H1 (cell line): Measurements from ENCODE around the gene CCDC33. TPM values are rescaled to one million over a fixed set of nuclear protein-coding genes. Genes with fewer than 3 reads are reported as not detected.

Experiments
- CTCF ChIA-PET: fragments of 300-600 bp; sonication (Branson Sonifier 250); formaldehyde crosslinking; loops from one replicate; lab custom pipeline; 2021; ENCODE audit not compliant: partially characterized antibody; lab: Charles Lee
- POLR2A ChIA-PET: fragments of 300-600 bp; sonication (Branson Sonifier 250); formaldehyde crosslinking; loops from one replicate; lab custom pipeline; 2021; ENCODE audit warnings: inconsistent platforms; ENCODE audit not compliant: partially characterized antibody; lab: Charles Lee
- DNase-seq, 2 experiments: peaks; one replicate each; pipeline versions ENCODE4 v3.0.0 to v3.0.0-alpha.2; 2010 to 2022; ENCODE audit warnings: low spot score in 2 of 2, low read depth in 1 of 2, mixed read lengths in 1 of 2
- FAIRE-seq: peaks from 2 replicates; lab custom pipeline; 2011; peaks lifted over from hg19 to GRCh38; lab: Jason Lieb, UNC
- H2AFZ ChIP-seq: 2 replicates; pipeline ENCODE4 v1.8.1; 2012; ENCODE audit warnings: low read length, inconsistent platforms
- H2AK5ac ChIP-seq: 2 replicates; pipeline ENCODE4 v1.6.1; 2013; ENCODE audit warnings: low read depth, low read length
- H2BK120ac ChIP-seq: replicated peaks from 2 replicates; pipeline ENCODE3; 2013; ENCODE audit warnings: low read depth, low read length, inconsistent platforms
- H2BK12ac ChIP-seq: 2 replicates; pipeline ENCODE4 v1.6.1; 2013; ENCODE audit warnings: low read depth, low read length
- H2BK15ac ChIP-seq: 2 replicates; pipeline ENCODE4 v1.6.1; 2013; ENCODE audit warnings: low read length
- H2BK20ac ChIP-seq: 2 replicates; pipeline ENCODE4 v1.6.1; 2013; ENCODE audit warnings: low read length
- H2BK5ac ChIP-seq: 2 replicates; pipeline ENCODE4 v1.6.1; 2013; ENCODE audit warnings: low read depth, low read length
- H3K14ac ChIP-seq: 2 replicates; pipeline ENCODE4 v1.6.1; 2013; ENCODE audit warnings: inconsistent platforms; ENCODE audit not compliant: insufficient read length
- H3K18ac ChIP-seq: 2 replicates; pipeline ENCODE4 v1.6.1; 2013; ENCODE audit warnings: low read length; ENCODE audit errors: extremely low read depth
- H3K23ac ChIP-seq: 2 replicates; pipeline ENCODE4 v1.6.1; 2013; ENCODE audit warnings: inconsistent platforms; ENCODE audit not compliant: insufficient read length
- H3K23me2 ChIP-seq: 2 replicates; pipeline ENCODE4 v1.6.1; 2013; ENCODE audit warnings: low read depth, low read length
- H3K27ac ChIP-seq: 2 replicates; pipeline ENCODE4 v1.6.1; 2011; ENCODE audit warnings: low read depth, low read length, inconsistent platforms
- H3K27me3 ChIP-seq, 4 experiments: replicated peaks in 1 of 4; 1 replicate in 1 of 4; 2 replicates in 3 of 4; pipeline versions ENCODE4 v1.6.1 to v1.8.1; 2011 to 2013; ENCODE audit warnings: low read length in 3 of 4, mild to moderate bottlenecking in 3 of 4, inconsistent platforms in 2 of 4, mixed read lengths in 2 of 4, moderate library complexity in 1 of 4; ENCODE audit not compliant: control insufficient read depth in 3 of 4, insufficient read depth in 3 of 4; ENCODE audit errors: extremely low read depth in 1 of 4
- H3K36me3 ChIP-seq, 4 experiments: 2 replicates each; pipeline versions ENCODE4 v1.6.1 to v1.8.1; 2011 to 2013; ENCODE audit warnings: mild to moderate bottlenecking in 4 of 4, low read length in 3 of 4, moderate library complexity in 2 of 4, control low read depth in 1 of 4, inconsistent platforms in 1 of 4; ENCODE audit not compliant: insufficient read depth in 4 of 4, control insufficient read depth in 2 of 4
- H3K4ac ChIP-seq: replicated peaks from 2 replicates; pipeline ENCODE3; 2013; ENCODE audit warnings: low read length, low read depth, mixed read lengths, inconsistent platforms; ENCODE audit not compliant: insufficient read length
- H3K4me1 ChIP-seq, 4 experiments: replicated peaks in 1 of 4; 1 replicate in 1 of 4; 2 replicates in 3 of 4; pipeline versions ENCODE4 v1.6.1 to v1.8.1; 2011 to 2013; ENCODE audit warnings: low read length in 3 of 4, inconsistent platforms in 2 of 4, mixed read lengths in 1 of 4; ENCODE audit not compliant: insufficient read depth in 4 of 4, control insufficient read depth in 3 of 4
- H3K4me2 ChIP-seq, 2 experiments: 2 replicates each; pipeline versions ENCODE4 v1.6.1 to v1.8.1; 2011 to 2013; ENCODE audit warnings: low read depth in 2 of 2, low read length in 2 of 2, control low read depth in 1 of 2, inconsistent platforms in 1 of 2, mild to moderate bottlenecking in 1 of 2; ENCODE audit not compliant: insufficient read depth in 1 of 2
- H3K4me3 ChIP-seq, 4 experiments: fragments of 200-600, 300-600 bp in 1 of 4; sonication (generic), shearing (Covaris generic), sonication (Bioruptor Twin) in 1 of 4; 2 replicates each; pipeline versions ENCODE4 v1.5.1 to v1.8.1; 2011 to 2016; ENCODE audit warnings: low read length in 4 of 4, low read depth in 3 of 4, control low read depth in 2 of 4, inconsistent platforms in 2 of 4, mild to moderate bottlenecking in 2 of 4, mixed read lengths in 1 of 4, moderate library complexity in 1 of 4; ENCODE audit not compliant: insufficient read depth in 2 of 4; ENCODE audit errors: extremely low read depth in 1 of 4
- H3K56ac ChIP-seq: replicated peaks from 2 replicates; pipeline ENCODE3; 2013; ENCODE audit warnings: low read depth, mild to moderate bottlenecking, mixed read lengths, low read length, inconsistent platforms; ENCODE audit not compliant: insufficient read length
- H3K79me1 ChIP-seq: 2 replicates; pipeline ENCODE4 v1.6.1; 2013; ENCODE audit warnings: low read depth, low read length, control low read depth
- H3K79me2 ChIP-seq, 2 experiments: 2 replicates each; pipeline versions ENCODE4 v1.6.1 to v1.8.1; 2012 to 2013; ENCODE audit warnings: low read length in 2 of 2, mild to moderate bottlenecking in 2 of 2, inconsistent platforms in 1 of 2; ENCODE audit not compliant: insufficient read depth in 2 of 2, control insufficient read depth in 1 of 2
- H3K9ac ChIP-seq, 4 experiments: replicated peaks in 1 of 4; 1 replicate in 1 of 4; 2 replicates in 3 of 4; pipeline versions ENCODE4 v1.6.1 to v1.8.1; 2011 to 2013; ENCODE audit warnings: low read depth in 3 of 4, low read length in 3 of 4, control low read depth in 2 of 4, mild to moderate bottlenecking in 2 of 4, moderate library complexity in 2 of 4, inconsistent platforms in 1 of 4; ENCODE audit errors: extremely low read depth in 1 of 4
- H3K9me3 ChIP-seq, 2 experiments: 2 replicates each; pipeline versions ENCODE4 v1.6.1 to v1.8.1; 2012 to 2013; ENCODE audit warnings: mild to moderate bottlenecking in 2 of 2, moderate library complexity in 2 of 2, control low read depth in 1 of 2, inconsistent platforms in 1 of 2, low read depth in 1 of 2, low read length in 1 of 2, mixed read lengths in 1 of 2; ENCODE audit not compliant: insufficient read depth in 2 of 2
- H4K20me1 ChIP-seq, 2 experiments: replicated peaks in 1 of 2; 2 replicates each; pipeline versions ENCODE3 to v1.8.1; 2011 to 2013; ENCODE audit warnings: inconsistent platforms in 2 of 2, low read length in 2 of 2, mild to moderate bottlenecking in 1 of 2; ENCODE audit not compliant: insufficient read depth in 2 of 2, control insufficient read depth in 1 of 2
- H4K5ac ChIP-seq: 2 replicates; pipeline ENCODE4 v1.6.1; 2013; ENCODE audit warnings: low read length, low read depth, mixed read lengths, inconsistent platforms; ENCODE audit not compliant: insufficient read length
- H4K8ac ChIP-seq: 2 replicates; pipeline ENCODE4 v1.8.0; 2013; ENCODE audit warnings: mild to moderate bottlenecking, moderate library complexity, low read length, inconsistent platforms; ENCODE audit not compliant: insufficient read depth; ENCODE audit errors: extremely low read depth
- H4K91ac ChIP-seq: replicated peaks from 2 replicates; pipeline ENCODE3; 2013; ENCODE audit warnings: low read length, mixed read lengths, inconsistent platforms; ENCODE audit not compliant: insufficient read length
- CEBPB ChIP-seq: IDR thresholded peaks from 2 replicates; pipeline ENCODE4 v1.6.1; 2012; ENCODE audit warnings: low read depth, low read length
- CTCF ChIP-seq, 3 experiments: IDR thresholded peaks; 1 replicate in 2 of 3; 2 replicates in 1 of 3; pipeline versions ENCODE4 v1.5.1 to v1.6.1; 2011; ENCODE audit warnings: low read length in 3 of 3, mild to moderate bottlenecking in 3 of 3, inconsistent platforms in 2 of 3, low read depth in 1 of 3, moderate library complexity in 1 of 3; ENCODE audit not compliant: insufficient read depth in 1 of 3; ENCODE audit errors: control extremely low read depth in 1 of 3
- GABPA ChIP-seq: IDR thresholded peaks from 2 replicates; pipeline ENCODE4 v1.6.1; 2011; ENCODE audit warnings: mild to moderate bottlenecking, low read length, moderate library complexity, borderline replicate concordance; ENCODE audit not compliant: insufficient read depth
- KDM1A ChIP-seq: fragments of 200-600, 300-600 bp; sonication (generic); IDR thresholded peaks from 2 replicates; pipeline ENCODE4 v1.7.1; 2016; ENCODE audit warnings: mild to moderate bottlenecking, low read length, borderline replicate concordance
- MAX ChIP-seq: IDR thresholded peaks from 2 replicates; pipeline ENCODE4 v1.6.1; 2012; ENCODE audit warnings: inconsistent platforms
- RAD21 ChIP-seq, 2 experiments: IDR thresholded peaks in 1 of 2; conservative IDR thresholded peaks in 1 of 2; 2 replicates each; pipeline ENCODE4 v1.6.1; 2011; ENCODE audit warnings: low read depth in 2 of 2, low read length in 2 of 2, improper control_type of control experiment in 1 of 2, inconsistent platforms in 1 of 2, mild to moderate bottlenecking in 1 of 2, moderate library complexity in 1 of 2
- SIX5 ChIP-seq: IDR thresholded peaks from 2 replicates; pipeline ENCODE4 v1.6.1; 2011; ENCODE audit warnings: mild to moderate bottlenecking, low read depth, low read length
- TAF1 ChIP-seq: IDR thresholded peaks from 2 replicates; pipeline ENCODE4 v1.6.1; 2011; ENCODE audit warnings: mild to moderate bottlenecking, low read depth, low read length
- TEAD4 ChIP-seq: IDR thresholded peaks from 2 replicates; pipeline ENCODE4 v1.6.1; 2012; ENCODE audit warnings: low read depth, low read length, inconsistent platforms, mixed read lengths
- WGBS, 2 experiments: shearing (Covaris generic) in 1 of 2; methylation state at CpG; one replicate each; pipeline versions ENCODE4 v1.1.6 to v1.1.7; 2013 to 2015; ENCODE audit warnings: low lambda C conversion rate in 2 of 2, mixed read lengths in 2 of 2, inconsistent platforms in 1 of 2, low coverage in 1 of 2, missing lambda C conversion rate in 1 of 2; ENCODE audit not compliant: insufficient replicate concordance in 2 of 2, insufficient coverage in 1 of 2, insufficient read length in 1 of 2; ENCODE audit errors: extremely low coverage in 1 of 2, missing lambda C conversion rate in 1 of 2; 5-methylcytosine and 5-hydroxymethylcytosine counted together
- polyA plus RNA-seq, 7 experiments: library from polyadenylated mRNA; depleted of rRNA in 3 of 7; stranded (reverse) in 5 of 7; unstranded in 2 of 7; fragments of >200 nt in 5 of 7; fragments of 200-250 nt in 2 of 7; gene quantifications; 1 replicate in 5 of 7; 2 replicates in 1 of 7; 4 replicates in 1 of 7; pipeline versions ENCODE4 v1.2.1 to v1.2.3, GENCODE V29; 2011 to 2013; ENCODE audit warnings: missing spikeins in 2 of 7, mixed read lengths in 2 of 7
- total RNA-seq: library from RNA; stranded (reverse); fragmentation: NEBNext Ultra II Directional; extraction: Animal tissue kit (Norgen Biotek cat#: 25700); gene quantifications from 2 replicates; pipeline ENCODE4 v1.2.1, GENCODE V29; 2021

The CCDC33 gene
- total and polyA plus RNA-seq, 2 of the 8 experiments (the other 6 are each of a cell fraction or from before 2014, with no cell fraction given) = 2.0 to 2.7 TPM

GRCh38 chr15:74322558-74323180, 86.5 kb downstream of the CCDC33 start:
- Histone ChIP-seq H2AFZ (no peak overlapping the region), H3K23ac (no peak overlapping the region), H4K8ac (peak overlapping the region; percentile 28), H3K4me3 (no peak overlapping the region), H3K14ac (no peak overlapping the region), H2BK12ac (peak overlapping the region; percentile 75; the same call in 1 of the 2 replicates), H2BK15ac (peak overlapping the region; percentile 88; the same call in 1 of the 2 replicates), H3K27me3 (no peaks in the 10 kb centered on the region), H3K79me2 (no peaks in the 10 kb centered on the region), H2BK20ac (0 out of 2 replicates have a peak overlapping the region, but pooled peaks have one; percentile 32), H3K9ac (no peak overlapping the region), H3K27ac (no peak overlapping the region), H3K4me2 (no peak overlapping the region), H4K5ac (no peak overlapping the region), H3K23me2 (no peaks in the 10 kb centered on the region), H3K4me1 (peaks cover 3 to 25% (median 18%) of the 10 kb centered on the region in 4 experiments), H2BK5ac (no peak overlapping the region), H2AK5ac (no peak overlapping the region), H3K79me1 (no peaks in the 10 kb centered on the region), H3K9me3 (no peaks in the 10 kb centered on the region; a peak in 1 of 4 replicates), H3K36me3 (no peaks in the 10 kb centered on the region), H3K18ac (no peak overlapping the region; the same call in 1 of the 2 replicates), H4K91ac (no peak overlapping the region), H3K56ac (no peak overlapping the region), H3K4ac (no peak overlapping the region), H4K20me1 (no peaks in the 10 kb centered on the region), H2BK120ac (no peak overlapping the region)
- DNase-seq (peak in 1 of 2 experiments; percentile 88), FAIRE-seq (peak; percentile 78)
- 43% methylated on average over 6 of the region's 6 CpGs; no CpG with 5 or more reads in 1 of the 2 experiments for whole genome bisulfite sequencing, 2 experiments
- CTCF ChIA-PET = interaction anchor here (0.7 to 18.1 kb wide), 65 partner anchors 11 to 952 kb away, joined by 3 to 353 read pairs (median 5); partner anchors contain the start of genes ISLR2 and PML
- POLR2A ChIA-PET = interaction anchor here (0.9 to 1.0 kb wide), 3 partner anchors 19 to 187 kb away, joined by 3 to 6 read pairs (median 3); no protein-coding TSS in a partner anchor
- TF ChIP-seq RAD21 (IDR thresholded peaks at IDR 0.05 in 1 of 2, conservative IDR thresholded peaks at IDR 0.05 in 1 of 2; ENCODE audit: low read depth in 2 of 2, low read length in 2 of 2) = peak; percentile 99
- TF ChIP-seq TEAD4 = no peak
- peak; percentile 96 to 99 (median 97) for TF ChIP-seq CTCF (IDR thresholded peaks at IDR 0.05; ENCODE audit: control extremely low read depth in 1 of 3, insufficient read depth in 1 of 3, low read depth in 1 of 3, low read length in 3 of 3)
- peak; percentile 64 for TF ChIP-seq MAX
- TF ChIP-seq KDM1A = 0 out of 2 replicates have a peak, but pooled peaks have one; percentile 8
- TF ChIP-seq GABPA = peak; percentile 32; the same call in 1 of the 2 replicates
- TF ChIP-seq CEBPB = no peak
- no peak for TF ChIP-seq SIX5
- no peak for TF ChIP-seq TAF1
